ENCODE data around the gene PARP8. TPM values are rescaled to one million over a fixed set of nuclear protein-coding genes. Genes with fewer than 3 reads are reported as not detected.
A peak's percentile ranks its signal among the peaks of the same experiment; 100 is the strongest.

PARP8 gene
- total RNA-seq, 1 donor from 2014 or later, result 48.5 TPM

DNA sequence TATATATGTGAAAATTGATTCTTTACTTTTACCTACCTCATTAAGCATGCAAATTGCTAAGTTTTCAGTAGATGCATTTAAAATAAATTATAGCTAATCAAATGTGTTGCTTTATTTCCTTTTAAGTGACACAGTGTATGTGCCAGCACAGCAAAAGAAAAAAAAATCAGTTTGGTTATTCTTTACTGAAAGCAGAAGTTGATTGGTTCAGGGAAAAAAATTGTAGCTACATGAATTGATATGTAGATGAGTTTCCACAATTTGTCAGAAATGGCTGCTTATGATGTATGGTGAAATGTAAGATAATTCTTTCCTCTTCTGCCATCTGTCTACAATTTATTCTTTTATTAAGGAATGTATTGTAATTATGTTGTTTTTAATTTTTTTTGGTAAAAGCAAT is 57.8 kb downstream of the PARP8 start:
- FAIRE-seq (no peak), DNase-seq (ENCODE audit: low spot score in 2 of 2) (no peak)

GRCh38 chr5:50725800-50726474 is 59.5 kb downstream of the PARP8 start:
- no peak for FAIRE-seq
- no peak for DNase-seq (ENCODE audit: low spot score in 2 of 2)

DNA sequence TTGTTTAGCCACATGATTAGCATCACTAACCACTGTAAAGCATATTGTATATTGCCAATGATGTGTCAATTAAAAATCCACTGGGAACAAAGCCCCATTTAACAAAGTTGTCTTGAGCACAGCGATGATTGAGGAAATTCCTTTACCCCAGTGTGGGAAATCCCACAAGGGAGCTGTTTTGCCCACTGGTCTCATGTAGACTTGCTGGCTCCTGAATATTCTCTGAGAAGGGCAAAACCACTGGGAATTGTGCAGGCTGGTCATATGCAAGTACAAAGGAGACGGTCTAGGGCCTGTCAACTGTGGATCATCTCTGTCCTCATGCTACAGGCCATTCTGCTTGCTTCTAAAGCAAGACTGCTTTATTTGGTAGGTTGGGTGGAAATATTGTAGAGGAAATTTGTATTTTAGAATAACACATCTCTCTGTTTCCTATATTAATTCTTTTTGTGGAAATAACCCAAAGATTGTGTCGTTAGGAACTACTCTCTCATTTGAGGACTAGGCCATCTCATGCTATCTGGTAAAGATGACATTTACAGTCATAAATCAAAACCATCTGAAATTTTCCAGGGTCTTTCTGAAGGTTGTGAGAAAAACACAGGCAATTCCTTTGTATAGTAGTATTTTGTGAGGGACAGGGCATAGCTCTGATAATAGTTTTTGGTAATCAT is 60.2 kb downstream of the PARP8 start:
- DNase-seq (ENCODE audit: low spot score in 2 of 2) (no peak), FAIRE-seq (no peak)

DNA sequence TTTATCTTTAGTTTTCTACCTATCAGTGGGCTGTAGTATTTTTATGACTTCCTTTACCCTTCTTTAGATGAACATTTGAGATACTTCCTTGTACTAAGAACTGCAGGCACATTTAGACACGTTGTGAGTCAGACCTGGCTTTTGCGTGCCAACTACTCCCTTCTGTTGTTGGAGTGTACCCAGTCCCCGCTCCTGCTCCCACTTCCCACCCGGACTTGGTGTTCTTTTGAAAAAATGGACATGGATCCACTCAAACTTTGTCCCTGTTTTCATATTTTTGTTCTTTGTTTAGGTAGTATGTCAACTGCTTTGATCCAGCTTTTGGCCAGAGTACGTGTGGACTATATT is 60.7 kb downstream of the PARP8 start:
- DNase-seq (ENCODE audit: low spot score in 2 of 2), result no peak
- FAIRE-seq, result no peak

GRCh38 chr5:50727845-50728244 is 61.4 kb downstream of the PARP8 start:
- DNase-seq (ENCODE audit: low spot score in 2 of 2) (no peak), FAIRE-seq (no peak)

GRCh38 chr5:50730336-50730735 is 63.9 kb downstream of the PARP8 start:
- no peak for DNase-seq (ENCODE audit: low spot score in 2 of 2)
- FAIRE-seq, result no peak

DNA sequence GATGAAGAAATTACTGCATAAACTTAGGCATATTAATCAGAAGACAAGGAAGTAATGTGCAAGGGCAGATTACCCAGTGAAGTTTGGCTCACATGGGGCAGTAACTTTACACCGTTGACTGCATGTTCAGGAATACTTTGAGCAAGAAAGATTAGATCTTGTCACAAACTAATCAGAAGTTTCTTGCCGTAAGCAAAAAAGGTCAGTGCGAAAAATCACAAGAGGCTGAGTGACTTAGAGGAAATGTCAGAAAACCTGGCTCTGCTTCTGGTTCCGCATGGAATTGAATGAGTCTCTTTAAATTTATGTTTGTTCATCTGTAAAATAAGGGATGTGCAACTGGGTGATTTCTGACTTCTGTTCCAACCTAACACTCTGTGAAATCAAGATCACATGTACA is 64.4 kb downstream of the PARP8 start:
- DNase-seq (ENCODE audit: low spot score in 2 of 2) (no peak), FAIRE-seq (no peak)

GRCh38 chr5:50733741-50734140 is 67.3 kb downstream of the PARP8 start:
- no peak for DNase-seq (ENCODE audit: low spot score in 2 of 2)

GRCh38 chr5:50738864-50739263 is 72.4 kb downstream of the PARP8 start:
- FAIRE-seq (no peak), DNase-seq (ENCODE audit: low spot score in 2 of 2) (no peak)

More at GRCh38 chr5:50733741-50734140, 67.3 kb downstream of the PARP8 start:
- FAIRE-seq, result no peak

DNA sequence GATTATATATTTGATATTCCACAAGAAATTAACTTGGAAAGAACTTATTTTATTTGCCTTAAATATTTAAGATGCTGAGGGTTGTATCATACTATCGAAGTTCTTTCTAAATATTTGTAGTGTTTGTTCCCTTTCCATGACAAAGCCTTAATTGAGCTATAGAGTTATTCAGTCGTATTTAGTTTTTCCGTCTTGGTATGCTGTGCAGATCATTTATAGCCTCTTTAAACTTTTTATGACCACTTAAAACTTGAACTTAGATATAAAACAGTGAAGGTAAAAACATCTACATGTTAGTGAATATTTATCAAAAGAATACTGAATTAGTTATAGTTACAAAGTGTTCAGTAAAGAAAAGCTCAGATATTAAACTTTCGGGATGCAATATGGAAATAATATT is 74.4 kb downstream of the PARP8 start:
- DNase-seq (ENCODE audit: low spot score in 2 of 2) (no peak), FAIRE-seq (peak; percentile 15)

DNA sequence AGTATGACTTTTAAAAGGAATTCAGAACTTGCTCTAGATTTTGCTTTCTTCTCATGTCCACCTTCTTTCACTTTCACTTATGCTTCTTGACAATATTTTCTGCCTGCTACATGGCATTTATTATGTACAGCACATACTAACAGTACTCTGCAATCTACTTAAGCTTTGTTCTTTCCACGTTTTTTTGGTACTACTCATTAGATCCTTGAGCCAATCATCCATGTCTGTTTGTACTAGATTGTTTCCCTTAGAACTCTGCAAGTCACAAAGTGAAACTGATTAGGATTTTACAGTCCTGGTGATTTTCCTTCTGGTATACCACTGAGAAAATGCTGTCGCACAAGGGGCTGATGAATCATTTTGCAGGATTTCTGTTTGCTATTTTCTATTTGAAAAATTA is 78.3 kb downstream of the PARP8 start:
- FAIRE-seq, result no peak
- no peak for DNase-seq (ENCODE audit: low spot score in 2 of 2)

DNA sequence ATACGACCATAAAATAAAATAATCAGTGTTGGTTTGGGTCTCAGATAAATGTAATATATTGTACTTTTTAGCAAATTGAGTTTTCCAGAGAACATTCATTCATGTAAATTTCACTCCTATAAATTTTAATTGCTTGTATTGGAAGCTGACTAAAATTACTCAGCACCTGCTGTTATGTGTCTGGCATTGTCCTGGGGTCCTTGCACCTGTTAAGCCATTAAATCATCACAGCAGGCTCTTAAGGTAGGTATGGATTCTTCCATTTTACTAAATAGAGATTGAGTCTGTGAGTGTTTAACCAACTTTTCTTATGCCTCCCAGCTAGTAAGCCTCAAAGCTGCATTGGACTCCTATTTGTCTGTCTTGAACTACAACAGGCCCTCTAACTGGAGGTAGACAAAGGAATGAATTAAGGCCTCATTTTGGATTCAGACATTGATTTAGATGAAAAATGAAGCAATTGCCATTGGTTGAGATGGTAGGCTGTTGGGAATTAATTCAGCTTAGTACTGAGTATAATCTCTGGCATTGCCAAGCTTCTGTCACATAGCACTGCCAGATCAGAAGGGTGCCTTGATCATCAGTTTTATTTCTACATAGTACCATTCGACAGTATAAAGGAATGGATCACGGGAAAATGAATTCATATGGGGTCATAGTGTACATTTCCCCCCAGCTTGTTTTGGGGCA is 78.9 kb downstream of the PARP8 start:
- DNase-seq (ENCODE audit: low spot score in 2 of 2), result no peak

DNA sequence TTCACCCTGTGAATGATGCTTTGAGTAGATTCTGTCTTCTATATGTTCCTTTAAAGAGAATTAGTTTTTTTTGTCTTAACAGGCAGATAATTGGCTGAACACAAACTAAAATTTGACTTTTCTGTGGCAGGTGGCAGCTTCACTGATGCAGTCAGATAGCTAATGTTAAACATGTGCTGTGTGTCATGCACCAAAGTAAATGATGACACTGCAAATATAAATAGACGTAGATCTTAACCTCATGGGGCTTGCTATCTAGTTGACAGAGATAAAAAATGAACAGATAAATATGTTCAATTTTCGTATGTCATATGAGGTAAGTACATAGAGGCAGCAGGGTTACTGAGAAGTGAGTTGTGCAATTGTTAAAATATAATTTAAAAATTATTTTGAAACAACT is 82.7 kb downstream of the PARP8 start:
- no peak for DNase-seq (ENCODE audit: low spot score in 2 of 2)
- no peak for FAIRE-seq

More for the DNA sequence above, 78.9 kb downstream of the PARP8 start:
- no peak for FAIRE-seq

DNA sequence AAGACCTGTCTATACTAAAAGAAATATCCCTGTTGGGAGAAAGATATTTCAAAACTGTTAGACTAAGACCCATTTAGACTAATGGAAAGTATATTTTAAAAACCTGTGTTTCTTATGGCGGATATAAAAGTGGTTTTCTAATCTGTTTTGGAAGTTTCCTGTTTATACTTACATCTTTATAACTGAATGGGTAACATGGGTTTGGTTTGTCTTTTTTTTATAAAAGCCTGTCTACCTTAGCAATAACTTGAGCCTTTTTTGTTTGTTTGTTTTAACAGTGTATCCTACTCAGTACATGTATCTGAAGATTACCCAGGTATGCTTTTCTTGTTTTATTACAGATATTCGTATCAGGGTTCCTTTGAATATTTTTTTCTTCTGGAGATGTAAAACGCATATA is 83.4 kb downstream of the PARP8 start:
- FAIRE-seq, result no peak
- no peak for DNase-seq (ENCODE audit: low spot score in 2 of 2)

DNA sequence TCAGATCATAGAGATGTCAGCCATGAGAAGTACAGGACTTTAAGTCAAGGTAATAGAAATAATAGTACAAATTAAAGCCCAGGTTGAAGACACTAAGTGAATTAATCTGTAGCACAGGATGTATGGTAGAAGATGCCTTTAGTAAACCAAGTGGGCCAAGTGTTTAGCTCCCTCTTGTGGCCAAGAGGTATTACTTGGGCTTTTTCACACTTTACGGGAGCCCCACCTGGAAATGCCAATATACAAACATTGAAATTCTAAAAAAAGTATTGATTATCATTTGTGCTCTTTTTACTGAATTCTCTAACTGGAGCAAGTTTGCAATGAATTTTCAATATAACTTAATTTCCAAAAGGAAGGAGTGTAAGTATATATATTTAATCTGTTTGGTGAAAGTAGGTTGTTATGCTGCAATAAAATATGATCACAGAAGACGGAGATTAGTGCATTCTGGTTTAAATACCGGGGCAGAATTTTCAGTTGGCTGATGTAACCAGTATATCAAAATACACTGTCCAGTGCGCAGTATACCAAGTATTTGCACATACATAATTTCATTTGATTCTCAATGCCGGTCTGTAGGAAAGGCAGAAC is 84.7 kb downstream of the PARP8 start:
- peak in 1 of 2 donors; percentile 14 for DNase-seq (ENCODE audit: low spot score in 2 of 2)
- FAIRE-seq, result peak; percentile 47

- no peak for DNase-seq (ENCODE audit: low spot score in 2 of 2)
- no peak for FAIRE-seq
These were observed 86.4 kb downstream of the PARP8 start for GRCh38 chr5:50752800-50753199.

GRCh38 chr5:50759526-50760270 is 93.3 kb downstream of the PARP8 start:
- no peak for DNase-seq (ENCODE audit: low spot score in 2 of 2)
- peak; percentile 33 for FAIRE-seq

DNA sequence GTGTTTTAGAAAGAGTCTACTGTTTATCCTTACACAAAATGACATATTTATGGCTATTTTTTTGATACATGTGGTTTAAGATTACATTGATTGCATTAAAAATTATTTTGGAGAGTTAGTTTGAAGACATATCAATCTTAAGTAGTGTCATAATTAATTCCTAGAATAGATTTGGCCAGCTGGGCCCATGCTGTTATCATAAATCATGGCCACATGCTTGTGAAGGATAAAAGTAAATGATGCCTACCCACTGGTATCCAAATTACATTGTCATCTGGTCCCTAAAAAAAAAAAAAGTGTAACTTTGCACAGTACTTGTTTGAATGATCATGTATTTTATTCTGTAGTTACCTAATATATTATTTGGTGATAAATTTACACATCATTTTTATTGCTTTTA is 96.9 kb downstream of the PARP8 start:
- no peak for DNase-seq (ENCODE audit: low spot score in 2 of 2)
- no peak for FAIRE-seq

DNA sequence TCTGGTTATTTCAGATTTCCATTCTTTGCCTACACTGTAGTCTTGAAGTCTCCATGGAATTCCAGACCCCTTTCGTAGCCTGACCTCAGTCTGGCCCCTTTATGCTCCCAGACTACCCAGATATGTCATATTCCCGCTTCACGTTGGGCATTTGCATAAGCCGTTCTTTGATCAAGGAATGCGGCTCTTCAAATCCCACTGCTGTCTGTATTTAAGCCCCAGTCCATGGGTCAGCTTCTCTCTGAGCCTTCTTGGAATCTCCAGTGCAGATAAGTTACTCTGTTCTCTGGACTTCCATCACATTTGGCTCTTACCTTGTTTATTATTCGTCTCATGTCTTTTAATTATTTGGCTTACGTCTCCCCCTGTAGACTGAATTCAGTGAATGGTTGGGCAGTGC is 97.4 kb downstream of the PARP8 start:
- DNase-seq (ENCODE audit: low spot score in 2 of 2) (no peak), FAIRE-seq (no peak)

GRCh38 chr5:50766042-50766441 is 99.6 kb downstream of the PARP8 start:
- FAIRE-seq (peak; percentile 28), DNase-seq (ENCODE audit: low spot score in 2 of 2) (no peak)

- FAIRE-seq, result no peak
- no peak for DNase-seq (ENCODE audit: low spot score in 2 of 2)
These were observed 100.0 kb downstream of the PARP8 start for GRCh38 chr5:50766462-50766861.

Measured in frontal cortex (tissue), 4 donors.